ENCODE results near the gene TEDC1.

TEDC1 gene, protein sequence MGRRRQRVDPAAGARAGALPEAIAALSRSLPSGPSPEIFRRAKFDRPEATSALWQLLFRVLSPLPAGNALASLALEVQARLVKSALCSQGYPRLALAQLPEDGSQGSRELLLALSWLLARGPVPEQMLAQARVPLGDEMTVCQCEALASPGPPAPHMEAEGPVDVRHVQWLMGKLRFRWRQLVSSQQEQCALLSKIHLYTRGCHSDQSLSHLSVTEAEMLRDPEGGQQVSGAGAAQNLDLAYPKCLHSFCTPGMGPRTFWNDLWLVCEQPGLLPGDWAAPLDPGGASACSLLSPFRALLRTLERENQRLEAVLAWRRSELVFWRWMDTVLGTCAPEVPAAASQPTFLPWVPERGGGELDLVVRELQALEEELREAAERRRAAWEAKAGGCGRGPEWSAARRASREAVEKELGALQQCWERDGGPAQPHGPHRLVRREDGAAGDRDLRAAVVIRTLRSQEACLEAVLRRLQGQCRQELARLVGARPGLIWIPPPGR

DNA sequence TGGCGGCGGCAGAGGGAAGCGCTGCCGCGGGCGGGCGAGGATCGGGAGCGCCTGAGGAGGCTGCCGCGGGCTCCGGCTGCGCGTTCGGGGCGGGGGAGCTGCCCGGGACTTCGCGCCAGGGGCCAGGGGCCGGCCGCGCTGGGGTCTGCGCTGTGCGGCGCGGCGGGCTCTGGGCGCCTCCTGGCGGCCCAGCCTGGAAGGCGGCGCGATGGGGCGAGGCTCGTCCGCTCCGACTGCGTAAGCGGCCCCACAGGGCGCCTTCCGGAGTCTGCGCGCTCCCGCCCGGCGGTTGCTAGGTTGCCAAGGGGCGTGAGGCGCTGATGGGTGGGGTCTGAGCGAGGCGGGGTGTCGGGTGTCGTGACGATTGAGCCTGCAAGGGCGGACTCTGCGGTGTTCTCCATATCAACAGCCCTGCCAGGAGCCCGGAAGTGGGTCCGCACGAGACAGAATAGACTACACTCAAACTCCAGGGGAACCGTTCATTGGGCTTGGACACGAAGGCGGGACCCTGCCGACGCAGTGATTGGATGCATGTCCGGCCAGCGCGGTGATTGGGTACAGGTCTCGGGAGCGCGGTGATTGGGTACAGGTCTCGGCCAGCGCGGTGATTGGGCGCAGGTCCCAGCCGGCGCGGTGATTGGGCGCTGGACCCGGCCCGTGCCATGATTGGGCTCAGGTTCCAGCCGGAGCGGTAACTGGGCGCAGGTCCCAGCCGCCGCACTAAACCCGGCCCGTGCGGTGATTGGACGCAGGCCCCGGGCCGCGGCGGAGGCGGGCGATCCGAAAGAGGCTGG, at the start of gene TEDC1:
Gene TEDC1, plus strand, starts transcription at position 675 of the 794 bp plus-strand sequence. CDS start 130 bp downstream, outside the sequence.
- FAIRE-seq, result peak; percentile 99

- FAIRE-seq, result no peak
These were observed 48.9 kb upstream of the TEDC1 start for GRCh38 chr14:105442125-105442524.

DNA sequence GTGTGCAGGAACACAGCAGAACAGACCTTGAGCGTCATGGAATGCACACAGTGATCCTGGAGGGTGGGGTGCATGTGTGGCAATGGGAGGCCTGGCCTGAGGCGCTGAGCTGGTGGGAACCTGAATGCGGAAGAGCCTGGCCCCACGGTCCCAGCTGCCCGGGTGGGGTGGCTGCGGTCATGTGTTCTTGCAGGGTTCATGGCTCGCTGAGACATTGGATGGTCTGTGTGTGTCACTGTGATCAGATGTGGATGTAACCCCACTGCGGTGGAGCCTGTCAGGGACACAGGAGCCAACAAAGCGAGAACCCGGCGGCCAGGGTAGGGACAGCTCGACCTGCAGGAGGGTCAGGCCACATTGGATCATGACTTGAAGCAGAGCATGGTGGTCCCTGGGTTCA, 48.2 kb upstream of the TEDC1 start:
- no peak for FAIRE-seq

DNA sequence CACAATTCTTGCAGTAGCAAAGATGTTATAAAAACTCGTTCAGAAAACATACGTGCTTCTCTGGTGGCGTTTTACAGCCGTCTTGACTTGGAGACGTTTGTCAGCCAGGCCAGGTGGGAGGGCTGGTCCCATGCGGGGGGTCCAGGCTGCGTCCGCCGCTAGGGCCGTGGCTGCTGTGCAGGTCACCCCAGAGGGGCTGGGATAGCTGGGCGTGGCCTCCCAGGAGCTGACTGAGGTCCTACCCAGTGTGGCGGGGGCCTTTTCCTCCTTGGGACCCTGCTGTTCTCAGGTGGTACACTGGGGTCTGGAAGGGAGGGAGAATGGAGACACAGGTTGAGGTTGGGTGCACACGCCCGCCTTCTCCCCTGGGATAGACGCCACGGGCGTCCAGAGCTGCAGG, 46.2 kb upstream of the TEDC1 start:
- no peak for FAIRE-seq

- FAIRE-seq, result no peak
These were observed 45.8 kb upstream of the TEDC1 start for GRCh38 chr14:105445290-105445689.

DNA sequence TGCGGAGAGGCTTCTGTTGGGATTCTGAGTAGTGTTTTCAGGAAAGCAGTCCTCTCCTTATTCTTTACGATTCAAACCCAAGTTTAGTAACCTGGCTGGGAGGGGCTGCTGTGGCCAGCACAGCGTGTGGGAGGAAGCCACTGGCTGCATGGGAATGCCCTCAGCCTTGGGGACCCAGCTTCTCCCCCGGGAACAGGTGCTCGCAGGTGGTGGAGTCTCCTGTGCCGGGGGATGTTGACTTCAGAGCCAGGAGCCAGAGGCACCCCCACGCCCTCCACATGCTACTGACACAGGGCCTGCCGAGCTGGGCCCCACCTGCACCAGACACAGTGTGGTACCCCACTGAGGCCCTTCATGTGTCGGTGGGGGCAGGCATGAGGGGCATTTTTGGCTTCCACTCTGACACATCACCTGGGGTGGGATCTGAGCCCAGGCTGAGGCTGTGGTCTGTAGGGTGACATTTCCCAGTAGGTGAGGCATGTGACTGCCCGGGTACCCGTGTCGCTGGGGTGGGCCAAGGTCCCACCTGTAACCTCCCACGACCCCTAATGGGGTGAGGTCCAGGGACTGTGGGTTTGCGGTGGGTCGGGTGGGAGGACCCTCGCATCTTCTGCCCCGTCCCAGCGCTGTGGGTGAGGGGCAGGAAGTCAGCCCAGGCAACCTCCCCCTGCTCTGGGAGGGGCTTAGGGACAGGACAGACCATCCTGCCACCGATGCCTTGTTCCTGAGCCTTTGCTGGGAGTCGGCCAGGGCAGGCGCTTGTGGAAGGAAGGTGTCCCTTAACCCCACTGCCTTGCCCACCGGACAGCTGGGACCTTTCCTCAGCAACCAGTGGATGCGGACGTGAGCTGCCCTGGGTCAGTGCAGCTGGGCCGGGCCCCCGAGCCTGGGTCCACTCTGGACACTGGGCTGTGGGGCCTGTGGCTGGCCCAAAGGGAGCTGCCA, 44.9 kb upstream of the TEDC1 start:
- no peak for FAIRE-seq

DNA sequence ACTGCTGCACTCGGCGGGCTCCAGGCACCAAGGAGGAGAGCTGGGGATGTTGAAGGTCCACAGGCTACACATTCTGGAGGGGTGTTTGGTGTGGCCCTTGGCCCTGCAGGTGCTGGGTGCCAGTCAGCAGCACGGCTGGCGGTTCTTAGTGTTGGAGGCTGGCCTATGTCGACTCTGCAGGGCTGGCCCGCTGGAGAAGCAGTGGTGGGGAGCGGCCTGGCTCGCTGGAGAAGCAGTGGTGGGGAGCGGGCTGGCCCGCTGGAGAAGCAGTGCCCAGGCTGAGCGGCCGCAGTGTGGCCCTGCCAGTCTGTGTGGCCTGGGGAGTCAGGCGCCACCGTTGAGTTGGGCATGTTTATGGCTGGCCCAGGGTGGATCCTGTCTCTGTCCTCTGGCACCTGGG, 44.1 kb upstream of the TEDC1 start:
- no peak for FAIRE-seq

DNA sequence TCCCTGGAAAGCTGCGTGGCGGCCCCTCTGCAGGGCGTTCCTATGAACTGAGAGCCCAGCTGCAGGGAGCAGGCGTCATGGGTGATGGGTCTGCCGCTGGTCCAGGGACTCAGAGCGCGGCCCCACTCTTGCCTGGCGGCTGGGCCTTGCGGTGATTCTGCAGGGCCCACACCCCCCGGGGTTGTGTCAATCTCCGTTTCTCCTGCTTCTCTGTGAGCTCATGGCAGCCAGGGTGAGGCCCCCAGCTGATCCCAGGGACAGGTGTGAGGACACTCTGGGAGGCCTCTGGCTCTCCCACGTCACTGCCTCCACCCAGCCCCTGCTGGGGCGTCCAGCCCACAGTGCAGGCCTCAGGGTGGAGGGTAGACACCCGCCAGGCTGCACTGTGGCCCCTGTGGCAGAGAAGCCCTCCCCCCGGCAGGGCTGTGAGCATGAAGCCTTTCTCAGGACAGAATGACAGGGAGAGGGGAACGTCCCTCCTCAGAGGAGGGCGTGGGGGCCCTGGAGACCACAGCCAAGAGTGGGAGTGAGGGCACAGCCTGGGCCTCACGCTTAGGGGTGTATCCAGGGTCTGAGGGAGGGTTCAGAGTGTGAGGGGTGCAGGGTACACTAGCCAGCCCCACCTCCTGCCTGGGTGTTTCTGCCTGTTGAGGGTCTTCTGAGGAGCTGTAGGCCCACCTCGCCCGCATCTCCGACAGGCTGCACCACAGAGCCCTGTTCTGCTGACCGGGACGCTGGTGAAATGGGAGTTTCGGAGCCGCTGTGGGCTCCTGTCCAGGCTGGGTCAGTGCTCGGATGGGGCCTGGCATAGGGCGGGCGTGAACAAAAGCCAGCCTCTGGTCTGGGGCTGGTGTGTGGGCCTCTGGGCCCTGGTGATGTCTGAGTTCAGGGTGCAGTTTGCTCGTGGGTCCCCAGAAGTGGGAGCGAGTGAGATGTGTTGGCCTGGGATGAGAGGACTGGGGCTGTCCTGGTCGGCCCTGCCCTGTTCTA, 43.1 kb upstream of the TEDC1 start:
- no peak for FAIRE-seq

DNA sequence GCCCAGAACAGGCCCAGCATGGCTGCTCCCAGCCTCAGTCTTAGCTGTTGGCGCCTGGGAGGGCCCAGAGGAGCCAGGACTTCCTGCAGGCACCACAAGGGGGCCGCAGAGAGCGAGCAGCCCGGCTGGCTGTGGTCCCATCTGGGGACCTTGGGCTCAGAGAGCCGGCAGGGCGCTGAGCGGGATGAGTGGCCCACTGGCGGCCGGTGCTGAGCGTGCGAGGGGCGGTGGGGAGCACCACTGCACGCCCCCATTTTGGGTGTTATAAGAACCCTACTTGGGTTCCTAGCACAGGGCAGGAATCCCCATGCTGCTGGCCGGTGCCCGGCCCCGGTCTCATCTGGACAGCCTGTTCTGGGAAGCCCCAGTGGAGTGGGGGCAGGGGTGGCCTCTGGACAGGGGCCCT, 42.3 kb upstream of the TEDC1 start:
- no peak for FAIRE-seq

GRCh38 chr14:105449276-105450122, 41.5 kb upstream of the TEDC1 start:
- FAIRE-seq, result no peak

- FAIRE-seq, result no peak
These were observed 40.9 kb upstream of the TEDC1 start for GRCh38 chr14:105450123-105450505.

DNA sequence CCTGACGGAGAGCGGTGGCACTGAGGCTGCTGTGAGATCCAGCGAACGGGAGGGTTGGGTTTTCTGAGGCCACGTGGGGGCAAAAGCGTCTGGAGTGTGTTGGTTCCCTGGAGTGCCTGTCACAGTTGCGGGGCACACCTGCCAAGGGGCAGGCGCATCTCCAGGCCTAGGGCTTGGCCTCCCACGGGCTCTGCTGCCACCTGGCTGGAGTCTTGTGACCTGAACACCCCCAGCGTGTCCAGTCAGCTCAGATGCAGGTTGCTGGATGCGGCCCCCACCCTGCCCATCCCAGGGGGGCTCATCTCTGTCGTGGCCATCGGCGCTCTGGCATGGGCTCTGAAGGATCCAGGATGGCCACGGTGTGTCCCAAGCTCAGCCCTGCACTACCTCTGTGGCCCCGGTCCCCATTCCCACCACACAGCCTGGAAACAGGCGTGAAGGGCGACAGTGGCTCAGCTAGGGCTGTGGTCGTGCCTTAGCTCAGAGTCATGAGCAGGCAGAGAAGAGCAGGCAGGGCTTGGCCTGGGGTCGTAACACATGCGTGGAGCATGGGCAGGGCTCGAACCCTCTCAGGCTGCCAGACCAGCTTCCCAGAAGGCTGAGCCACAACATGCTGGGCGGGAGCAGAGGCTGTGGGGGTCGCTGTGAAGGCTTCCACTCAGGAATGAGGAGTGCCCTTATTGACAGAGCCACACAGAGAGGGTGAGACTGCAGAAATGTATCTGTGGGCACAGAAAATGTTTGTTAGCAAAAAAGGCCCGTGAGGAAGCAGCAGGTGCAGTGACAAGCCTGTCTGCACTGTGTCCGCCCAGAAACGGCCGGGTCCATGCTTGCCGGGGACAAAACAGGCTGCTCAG, 40.0 kb upstream of the TEDC1 start:
- FAIRE-seq, result no peak

DNA sequence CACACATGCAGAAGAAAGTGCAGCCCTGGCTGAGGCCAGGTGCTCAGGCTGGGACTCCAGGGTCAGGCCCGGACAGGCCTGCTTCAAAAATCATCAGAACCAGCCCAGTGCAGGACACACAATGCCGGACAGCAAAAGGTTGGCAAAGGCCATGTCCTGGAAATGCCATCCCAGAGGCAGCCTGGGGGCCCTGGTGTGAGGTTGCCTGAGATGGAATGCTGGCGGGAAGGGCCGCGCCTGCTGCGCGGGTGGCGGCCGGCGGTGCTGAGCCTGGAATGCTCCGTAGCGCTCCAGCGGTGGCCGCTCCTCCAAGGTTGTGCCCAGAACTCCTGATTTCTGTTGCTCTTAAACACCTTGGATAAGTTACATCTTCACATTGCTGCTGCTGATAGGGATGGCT, 38.1 kb upstream of the TEDC1 start:
- FAIRE-seq, result no peak

DNA sequence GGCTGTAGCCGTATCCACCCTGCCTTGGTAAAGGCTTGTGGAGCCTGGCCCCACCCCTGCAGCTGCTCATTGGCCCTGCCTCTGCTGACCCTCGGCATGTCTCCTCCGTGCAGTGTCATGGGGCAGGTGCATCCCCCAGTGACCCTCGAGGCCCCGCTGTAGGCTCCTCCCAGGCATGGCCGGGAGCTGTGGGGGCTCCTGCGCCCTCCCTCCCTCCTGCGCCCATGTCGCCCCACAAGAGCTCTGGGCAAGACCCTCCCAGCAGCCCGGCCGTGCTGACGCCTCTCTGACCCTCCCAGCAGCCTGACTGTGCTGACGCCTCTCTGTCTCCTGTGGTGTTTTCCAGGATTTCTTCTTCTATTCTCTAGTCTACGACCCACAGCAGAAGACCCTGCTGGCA, 37.2 kb upstream of the TEDC1 start:
- no peak for FAIRE-seq

GRCh38 chr14:105455086-105455640, 35.9 kb upstream of the TEDC1 start:
- FAIRE-seq, result no peak

DNA sequence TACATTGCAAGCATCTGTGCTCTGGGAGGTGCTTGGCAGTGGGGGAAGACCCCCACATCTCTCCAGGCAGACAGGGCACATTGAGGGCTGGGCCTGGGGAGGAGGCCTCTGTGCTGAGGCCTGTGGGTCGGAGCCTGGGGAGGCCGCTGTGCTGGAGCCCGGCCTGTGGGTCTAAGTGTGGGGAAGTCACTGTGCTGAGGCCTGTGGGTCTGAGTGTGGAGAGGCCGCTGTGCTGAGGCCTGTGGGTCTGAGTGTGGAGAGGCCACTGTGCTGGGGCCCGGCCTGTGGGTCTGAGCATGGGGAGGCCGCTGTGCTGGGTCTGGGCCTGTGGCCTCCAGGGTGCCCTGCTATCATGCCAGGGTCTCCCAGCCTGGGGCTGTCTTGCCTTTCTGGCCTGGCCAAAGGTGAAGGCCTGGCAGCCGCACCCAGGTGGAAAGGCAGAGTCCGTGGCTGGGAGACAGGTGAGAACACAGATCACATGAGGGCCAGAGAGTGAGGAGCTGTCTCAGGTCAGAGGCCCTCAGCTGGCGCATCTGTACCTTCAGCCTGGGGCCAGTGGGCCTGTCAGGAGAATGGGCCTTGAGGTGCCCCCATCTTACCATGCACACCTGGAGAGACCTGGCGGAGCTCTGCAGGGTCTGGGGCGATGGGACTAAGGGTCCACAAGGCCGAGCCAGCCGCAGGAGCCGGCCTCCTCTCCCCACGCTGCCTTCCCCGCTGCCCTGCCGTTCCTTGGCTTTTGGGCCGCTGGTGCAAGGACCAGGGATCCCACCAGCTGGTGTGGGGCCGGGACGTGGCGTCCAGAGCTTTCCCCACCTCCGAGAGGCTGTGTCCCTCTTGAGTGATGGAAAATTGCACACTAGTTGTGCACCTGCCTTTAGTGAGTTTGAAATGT, 35.0 kb upstream of the TEDC1 start:
- FAIRE-seq, result no peak

- no peak for FAIRE-seq
These were observed 34.1 kb upstream of the TEDC1 start for GRCh38 chr14:105456736-105457617.
